ENCODE data around the gene GATC. TPM values are rescaled to one million over a fixed set of nuclear protein-coding genes. Genes with fewer than 3 reads are reported as not detected.

Gene GATC
- total RNA-seq, 1 donor from 2014 or later: 21.1 TPM

DNA sequence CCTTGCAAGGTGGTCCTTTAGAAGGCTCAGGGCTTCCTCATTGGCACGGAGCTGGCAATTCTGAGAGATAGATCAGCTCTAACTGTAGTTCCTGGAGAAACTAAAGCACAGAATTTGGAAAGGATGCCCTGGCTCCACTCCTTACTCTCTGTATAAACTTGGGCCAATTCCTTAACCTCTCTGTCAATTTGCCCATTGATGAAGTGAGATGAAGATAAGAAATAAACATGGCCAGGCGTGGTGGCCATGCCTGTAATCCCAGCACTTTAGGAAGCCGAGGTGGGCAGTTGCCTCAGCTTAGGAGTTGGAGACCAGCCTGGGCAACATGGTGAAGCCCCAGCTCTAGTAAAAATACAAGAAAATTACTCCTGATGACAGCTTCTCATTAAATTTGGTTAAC lies 42.4 kb upstream of the GATC start:
- H3K27ac Mint-ChIP-seq (ENCODE audit: unreplicated experiment): no peak overlapping the region
- H3K9me3 Mint-ChIP-seq (ENCODE audit: unreplicated experiment): no peaks in the 10 kb centered on the region
- no peaks in the 10 kb centered on the region for H3K36me3 Mint-ChIP-seq (ENCODE audit: unreplicated experiment)
- peaks cover 11% of the 10 kb centered on the region for H3K4me1 Mint-ChIP-seq (ENCODE audit: unreplicated experiment)
- TF ChIP-seq, protein P1, sequence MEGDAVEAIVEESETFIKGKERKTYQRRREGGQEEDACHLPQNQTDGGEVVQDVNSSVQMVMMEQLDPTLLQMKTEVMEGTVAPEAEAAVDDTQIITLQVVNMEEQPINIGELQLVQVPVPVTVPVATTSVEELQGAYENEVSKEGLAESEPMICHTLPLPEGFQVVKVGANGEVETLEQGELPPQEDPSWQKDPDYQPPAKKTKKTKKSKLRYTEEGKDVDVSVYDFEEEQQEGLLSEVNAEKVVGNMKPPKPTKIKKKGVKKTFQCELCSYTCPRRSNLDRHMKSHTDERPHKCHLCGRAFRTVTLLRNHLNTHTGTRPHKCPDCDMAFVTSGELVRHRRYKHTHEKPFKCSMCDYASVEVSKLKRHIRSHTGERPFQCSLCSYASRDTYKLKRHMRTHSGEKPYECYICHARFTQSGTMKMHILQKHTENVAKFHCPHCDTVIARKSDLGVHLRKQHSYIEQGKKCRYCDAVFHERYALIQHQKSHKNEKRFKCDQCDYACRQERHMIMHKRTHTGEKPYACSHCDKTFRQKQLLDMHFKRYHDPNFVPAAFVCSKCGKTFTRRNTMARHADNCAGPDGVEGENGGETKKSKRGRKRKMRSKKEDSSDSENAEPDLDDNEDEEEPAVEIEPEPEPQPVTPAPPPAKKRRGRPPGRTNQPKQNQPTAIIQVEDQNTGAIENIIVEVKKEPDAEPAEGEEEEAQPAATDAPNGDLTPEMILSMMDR (IDR thresholded peaks at IDR 0.05): no peak
- H3K4me3 Mint-ChIP-seq (ENCODE audit: unreplicated experiment): no peak overlapping the region
- peaks cover 7% of the 10 kb centered on the region for H3K27me3 Mint-ChIP-seq (ENCODE audit: unreplicated experiment)
- no peak for DNase-seq (ENCODE audit: extremely low spot score, unreplicated experiment)

GRCh38 chr12:120404271-120404670 lies 42.0 kb upstream of the GATC start:
- H3K4me1 Mint-ChIP-seq (ENCODE audit: unreplicated experiment): peaks cover 10% of the 10 kb centered on the region
- H3K9me3 Mint-ChIP-seq (ENCODE audit: unreplicated experiment): no peaks in the 10 kb centered on the region
- no peak for DNase-seq (ENCODE audit: extremely low spot score, unreplicated experiment)
- no peaks in the 10 kb centered on the region for H3K36me3 Mint-ChIP-seq (ENCODE audit: unreplicated experiment)
- no peak overlapping the region for H3K4me3 Mint-ChIP-seq (ENCODE audit: unreplicated experiment)
- H3K27me3 Mint-ChIP-seq (ENCODE audit: unreplicated experiment): peaks cover 7% of the 10 kb centered on the region
- no peak overlapping the region for H3K27ac Mint-ChIP-seq (ENCODE audit: unreplicated experiment)
- TF ChIP-seq, protein P1 (IDR thresholded peaks at IDR 0.05): no peak

DNA sequence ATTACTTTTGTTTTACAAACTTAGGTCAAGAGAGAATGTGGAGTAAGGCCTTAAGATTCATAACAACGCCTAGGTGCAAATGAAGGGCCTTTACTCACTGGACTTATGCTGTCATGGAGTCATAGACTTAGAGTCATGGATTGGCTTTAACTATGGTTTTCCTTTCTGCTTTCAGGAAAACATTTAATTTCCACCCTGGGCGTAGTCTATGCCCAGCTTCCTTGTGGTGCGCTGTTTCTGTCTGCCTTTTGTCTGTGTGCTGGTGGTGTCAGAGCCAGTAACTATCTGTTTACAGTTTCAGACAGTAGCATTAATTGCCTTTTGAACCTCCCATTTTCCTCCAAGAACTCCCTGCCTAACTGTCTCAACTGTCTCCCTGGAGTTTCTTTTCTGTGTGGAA lies 40.2 kb upstream of the GATC start:
- DNase-seq (ENCODE audit: extremely low spot score, unreplicated experiment): no peak
- H3K27ac Mint-ChIP-seq (ENCODE audit: unreplicated experiment): no peak overlapping the region

DNA sequence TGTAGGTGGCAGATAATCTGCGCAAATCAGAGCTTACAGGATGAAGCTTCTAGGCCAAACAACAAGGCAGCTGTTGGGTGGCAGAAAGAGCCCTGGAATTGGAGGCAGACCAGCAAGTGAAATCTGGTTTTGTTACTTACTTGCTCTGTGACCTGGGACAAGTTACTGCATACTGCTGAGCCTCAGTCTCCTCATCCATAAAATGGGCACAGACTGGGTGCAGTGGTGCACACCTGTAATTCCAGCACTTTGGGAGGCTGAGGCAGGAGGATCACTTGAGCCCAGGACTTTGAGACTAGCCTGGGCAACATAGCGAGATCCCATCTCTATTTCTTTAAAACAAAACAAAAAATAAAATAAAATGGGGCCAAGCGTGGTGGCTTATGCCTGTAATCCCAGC lies 39.7 kb upstream of the GATC start:
- TF ChIP-seq, protein P1 (IDR thresholded peaks at IDR 0.05): no peak
- Mint-ChIP-seq H3K27ac (ENCODE audit: unreplicated experiment) (no peak overlapping the region), H3K36me3 (ENCODE audit: unreplicated experiment) (no peaks in the 10 kb centered on the region), H3K27me3 (ENCODE audit: unreplicated experiment) (peaks cover 4% of the 10 kb centered on the region), H3K9me3 (ENCODE audit: unreplicated experiment) (no peaks in the 10 kb centered on the region), H3K4me1 (ENCODE audit: unreplicated experiment) (peaks cover 9% of the 10 kb centered on the region), H3K4me3 (ENCODE audit: unreplicated experiment) (no peak overlapping the region)
- no peak for DNase-seq (ENCODE audit: extremely low spot score, unreplicated experiment)

More for the DNA sequence above, 40.2 kb upstream of the GATC start:
- TF ChIP-seq, protein P1 (IDR thresholded peaks at IDR 0.05): no peak
- H3K4me1 Mint-ChIP-seq (ENCODE audit: unreplicated experiment): peaks cover 9% of the 10 kb centered on the region
- H3K4me3 Mint-ChIP-seq (ENCODE audit: unreplicated experiment): no peak overlapping the region
- H3K9me3 Mint-ChIP-seq (ENCODE audit: unreplicated experiment): no peaks in the 10 kb centered on the region
- no peaks in the 10 kb centered on the region for H3K36me3 Mint-ChIP-seq (ENCODE audit: unreplicated experiment)
- H3K27me3 Mint-ChIP-seq (ENCODE audit: unreplicated experiment): peaks cover 4% of the 10 kb centered on the region

GRCh38 chr12:120408771-120409170 lies 37.5 kb upstream of the GATC start:
- Mint-ChIP-seq H3K36me3 (ENCODE audit: unreplicated experiment) (no peaks in the 10 kb centered on the region), H3K4me1 (ENCODE audit: unreplicated experiment) (no peaks in the 10 kb centered on the region), H3K9me3 (ENCODE audit: unreplicated experiment) (no peaks in the 10 kb centered on the region), H3K27ac (ENCODE audit: unreplicated experiment) (no peak overlapping the region), H3K27me3 (ENCODE audit: unreplicated experiment) (no peaks in the 10 kb centered on the region), H3K4me3 (ENCODE audit: unreplicated experiment) (no peak overlapping the region)
- TF ChIP-seq, protein P1 (IDR thresholded peaks at IDR 0.05): no peak
- no peak for DNase-seq (ENCODE audit: extremely low spot score, unreplicated experiment)

Data from osteocyte (in vitro differentiated cells).